Activated T-helper 1 cell treated with anti-CD3 and anti-CD28 coated beads, Interleukin-12 subunit alpha, Interleukin-12 subunit beta, Interleukin-2, Interleukin-4 antibody, amounts not matched to agents 30 ng/mL and 10 ng/mL and 1 ng/mL, durations not matched to agents 14 hours and 24 hours and 36 hours (primary cell): Measurements from ENCODE around the gene CFAP119. TPM values are rescaled to one million over a fixed set of nuclear protein-coding genes. Genes with fewer than 3 reads are reported as not detected.

Experiments
- DNase-seq: peaks from one replicate; pipeline ENCODE4 v3.0.0; 2021; ENCODE audit warnings: low spot score
- H3K27ac Mint-ChIP-seq: one replicate; pipeline ENCODE4 v1.8.0; 2021; ENCODE audit warnings: mild to moderate bottlenecking, mixed read lengths
- H3K27me3 Mint-ChIP-seq: one replicate; pipeline ENCODE4 v1.8.0; 2022; ENCODE audit warnings: mild to moderate bottlenecking, moderate library complexity, mixed read lengths; ENCODE audit not compliant: insufficient read depth
- H3K36me3 Mint-ChIP-seq: one replicate; pipeline ENCODE4 v1.8.0; 2021; ENCODE audit warnings: low read depth, mixed read lengths
- H3K4me1 Mint-ChIP-seq: one replicate; pipeline ENCODE4 v1.8.0; 2021; ENCODE audit warnings: low read depth, mixed read lengths
- H3K4me3 Mint-ChIP-seq: one replicate; pipeline ENCODE4 v1.8.0; 2021; ENCODE audit warnings: mild to moderate bottlenecking, moderate library complexity, mixed read lengths
- H3K9me3 Mint-ChIP-seq: one replicate; pipeline ENCODE4 v1.8.0; 2021; ENCODE audit warnings: mixed read lengths
- intact Hi-C: fragments of 100-400 bp; cut with micrococcal nuclease; formaldehyde crosslinking; loops from one replicate; pipeline ENCODE4 v1.15.1; 2024
- total RNA-seq: library from RNA; stranded (reverse); gene quantifications from 2 replicates; pipeline ENCODE4 v1.2.3, GENCODE V29; 2022

Gene CFAP119
- total RNA-seq, 1 donor from 2014 or later, result 4.4 TPM

GRCh38 chr16:30748634-30749445 lies 13.0 kb downstream of the CFAP119 start:
- peak; percentile 31 for DNase-seq
- H3K27ac Mint-ChIP-seq, result peak overlapping the region; percentile 79
- no peaks in the 10 kb centered on the region for H3K9me3 Mint-ChIP-seq
- no peaks in the 10 kb centered on the region for H3K27me3 Mint-ChIP-seq
- intact Hi-C loops, result loop anchor here (1.0 to 5.0 kb wide), 9 partner anchors 13 to 284 kb away; partner anchors contain the start of genes CFAP119, CTF1, FBXL19 and PRR14
- H3K4me1 Mint-ChIP-seq, result peaks cover 19% of the 10 kb centered on the region
- H3K4me3 Mint-ChIP-seq, result peak overlapping the region; percentile 93
- H3K36me3 Mint-ChIP-seq, result peaks cover 29% of the 10 kb centered on the region

DNA sequence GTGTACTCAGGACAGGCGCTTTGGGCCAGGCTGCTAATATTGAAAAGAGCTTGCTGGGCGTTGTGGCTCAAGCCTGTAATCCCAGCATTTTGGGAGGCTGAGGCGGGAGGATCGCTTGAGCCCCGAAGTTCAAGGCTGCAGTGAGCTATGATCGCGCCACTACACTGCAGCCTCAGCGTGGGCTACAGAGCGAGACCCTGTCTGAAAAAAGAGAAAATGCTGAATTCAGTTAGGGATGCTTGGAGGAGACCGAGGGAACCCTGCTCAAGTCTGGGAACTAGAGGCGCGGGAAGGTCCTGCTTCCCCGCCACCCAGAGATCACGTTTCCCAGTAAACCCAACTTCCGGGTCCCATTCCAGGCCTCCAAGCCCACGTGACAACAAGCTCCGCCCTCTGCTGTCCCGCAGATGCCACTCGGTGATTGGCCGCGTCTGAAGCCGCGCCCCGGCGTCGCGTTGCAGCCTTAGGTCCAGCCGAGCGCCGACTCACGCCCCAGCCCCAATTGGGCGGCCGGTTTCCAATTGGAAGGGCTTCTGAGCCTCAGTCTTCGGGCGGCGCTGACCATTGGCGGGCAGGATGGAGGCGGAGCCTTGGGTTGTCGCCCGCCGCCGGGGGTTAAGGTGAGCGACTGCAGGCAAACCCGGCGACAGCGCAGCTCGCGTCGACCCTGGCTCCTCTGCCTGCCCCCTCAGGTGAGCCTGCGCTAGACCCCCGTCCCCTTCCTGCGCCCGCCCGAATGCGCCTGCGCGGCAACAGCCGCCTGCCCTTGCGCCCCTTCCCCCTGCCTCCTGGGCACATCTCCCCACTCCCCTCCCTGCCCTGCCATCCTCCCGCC lies 13.8 kb downstream of the CFAP119 start, which contains the start of gene PHKG2:
TSS of gene PHKG2 (plus strand) at position 627 of the 835 bp plus-strand sequence. CDS start 396 bp downstream, outside the sequence.
- Mint-ChIP-seq H3K27me3 (no peaks in the 10 kb centered on the region), H3K9me3 (no peaks in the 10 kb centered on the region), H3K4me1 (peaks cover 19% of the 10 kb centered on the region), H3K36me3 (peaks cover 33% of the 10 kb centered on the region), H3K27ac (peak within 1 kb of the TSS; percentile 83), H3K4me3 (peak within 1 kb of the TSS; percentile 93)
- peak; percentile 97 for DNase-seq
- intact Hi-C loops, result loop anchor here (1.0 to 5.0 kb wide), 9 partner anchors 14 to 285 kb away; partner anchors contain the start of genes CFAP119, CTF1, FBXL19 and PRR14

- Mint-ChIP-seq H3K9me3 (no peaks in the 10 kb centered on the region), H3K27ac (peak overlapping the region; percentile 83), H3K4me1 (peaks cover 19% of the 10 kb centered on the region), H3K27me3 (no peaks in the 10 kb centered on the region), H3K4me3 (peak overlapping the region; percentile 93), H3K36me3 (peaks cover 33% of the 10 kb centered on the region)
- no peak for DNase-seq
- intact Hi-C loops, result loop anchor here (5.0 kb wide), 1 partner anchor 150 kb away; the partner anchor contains the start of gene CTF1
Observed at GRCh38 chr16:30747331-30747730, 14.5 kb downstream of the CFAP119 start.

- Mint-ChIP-seq H3K9me3 (no peaks in the 10 kb centered on the region), H3K27ac (no peak overlapping the region), H3K4me3 (no peak overlapping the region)
Observed at GRCh38 chr16:30746638-30747175, 15.2 kb downstream of the CFAP119 start.

DNA sequence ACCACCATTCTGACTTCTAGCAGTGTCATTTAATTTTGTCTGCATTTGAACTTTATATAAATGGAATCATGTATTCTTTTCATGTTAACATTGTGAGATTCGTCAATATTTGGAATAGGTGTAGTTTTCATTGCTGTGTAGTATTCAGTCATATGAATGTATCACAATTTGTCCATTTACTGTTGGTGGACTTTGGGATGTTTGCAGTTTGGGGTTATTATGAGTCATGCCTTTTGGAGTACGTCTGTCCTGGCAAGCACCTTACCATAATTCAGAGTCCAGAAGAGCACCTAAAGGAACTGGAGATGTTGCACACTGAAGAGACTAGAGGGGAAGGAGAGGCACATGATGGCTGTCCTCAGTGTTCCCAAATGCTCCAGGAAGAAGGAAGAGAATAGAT lies 16.8 kb downstream of the CFAP119 start:
- peaks cover 43% of the 10 kb centered on the region for H3K36me3 Mint-ChIP-seq
- H3K4me1 Mint-ChIP-seq, result peaks cover 30% of the 10 kb centered on the region
- no peaks in the 10 kb centered on the region for H3K27me3 Mint-ChIP-seq
- no peaks in the 10 kb centered on the region for H3K9me3 Mint-ChIP-seq
- intact Hi-C loops, result loop anchor here (5.0 kb wide), 1 partner anchor 152 kb away; the partner anchor contains the start of gene CTF1
- DNase-seq, result no peak
- H3K4me3 Mint-ChIP-seq, result peak overlapping the region; percentile 9
- H3K27ac Mint-ChIP-seq, result no peak overlapping the region

More at GRCh38 chr16:30746638-30747175, 15.2 kb downstream of the CFAP119 start:
- Mint-ChIP-seq H3K27me3 (no peaks in the 10 kb centered on the region), H3K4me1 (peaks cover 19% of the 10 kb centered on the region), H3K36me3 (peaks cover 37% of the 10 kb centered on the region)
- DNase-seq, result no peak
- intact Hi-C loops, result loop anchor here (5.0 kb wide), 1 partner anchor 151 kb away; the partner anchor contains the start of gene CTF1

DNA sequence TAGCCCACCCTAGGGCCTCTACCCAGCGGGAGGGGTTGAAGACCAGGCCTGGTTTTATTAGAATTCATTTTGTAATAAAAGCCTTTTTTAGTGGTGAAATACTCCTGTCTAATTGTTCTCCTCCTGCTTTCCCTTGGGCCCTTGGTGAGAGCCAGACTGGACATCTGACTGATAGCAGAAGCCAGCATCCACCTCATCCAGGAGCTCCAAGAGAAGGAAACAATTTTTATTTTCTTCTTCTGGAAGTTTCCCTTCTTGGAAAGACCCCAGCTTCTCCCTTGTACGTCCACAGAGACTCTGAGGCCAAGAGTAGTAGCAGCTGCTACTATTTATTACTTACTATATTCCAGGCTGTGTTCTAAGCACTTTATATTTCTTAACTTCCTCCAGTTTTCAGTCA lies 17.7 kb downstream of the CFAP119 start:
- no peak for DNase-seq
- H3K27ac Mint-ChIP-seq, result no peak overlapping the region
- intact Hi-C loops, result no loop called here
- H3K27me3 Mint-ChIP-seq, result no peaks in the 10 kb centered on the region
- no peaks in the 10 kb centered on the region for H3K9me3 Mint-ChIP-seq
- H3K36me3 Mint-ChIP-seq, result peaks cover 40% of the 10 kb centered on the region
- peaks cover 24% of the 10 kb centered on the region for H3K4me1 Mint-ChIP-seq
- H3K4me3 Mint-ChIP-seq, result no peak overlapping the region

DNA sequence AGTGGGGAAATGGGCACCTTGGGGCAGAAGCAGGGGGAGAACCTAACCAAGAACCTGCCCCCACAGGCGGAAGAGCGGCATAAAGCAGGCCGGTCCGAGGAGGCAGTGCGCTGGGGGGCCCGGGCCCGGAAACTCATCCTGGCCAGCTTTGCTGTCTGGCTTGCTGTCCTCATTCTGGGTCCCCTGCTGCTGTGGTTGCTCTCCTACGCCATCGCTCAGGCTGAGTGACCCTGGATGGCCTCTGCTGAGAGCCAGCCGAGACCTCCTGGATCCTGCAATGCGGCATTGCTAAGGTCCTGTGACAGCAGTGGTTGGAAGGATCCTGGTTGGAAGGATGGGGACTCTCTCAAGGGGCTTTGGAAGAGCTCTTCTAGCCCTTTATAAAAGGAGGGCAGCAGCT lies 18.1 kb downstream of the CFAP119 start:
- H3K9me3 Mint-ChIP-seq, result no peaks in the 10 kb centered on the region

DNA sequence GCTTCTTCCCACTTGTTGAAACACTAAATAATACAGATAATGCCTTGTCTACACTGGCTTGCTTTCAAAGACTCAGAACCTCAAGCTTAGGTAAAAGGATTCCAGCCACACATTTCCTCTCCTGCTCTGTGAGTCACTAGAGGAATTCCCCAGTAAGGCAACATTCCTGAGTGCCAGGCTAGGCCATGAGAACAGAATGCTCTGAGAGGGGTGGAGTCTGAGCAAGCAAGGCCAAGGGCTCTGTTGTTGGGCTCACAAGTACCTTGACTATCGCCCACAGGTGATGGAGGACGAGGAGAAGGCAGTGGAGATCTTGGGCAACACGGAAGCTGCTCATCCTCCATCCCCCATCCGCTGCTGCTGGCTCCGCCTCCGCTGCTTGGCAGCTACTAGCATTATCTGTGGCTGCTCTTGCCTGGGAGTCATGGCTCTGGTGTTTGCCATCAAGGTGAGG lies 20.4 kb downstream of the CFAP119 start:
- no peaks in the 10 kb centered on the region for H3K27me3 Mint-ChIP-seq
- H3K36me3 Mint-ChIP-seq, result peaks cover 49% of the 10 kb centered on the region
- no peaks in the 10 kb centered on the region for H3K9me3 Mint-ChIP-seq
- H3K27ac Mint-ChIP-seq, result no peak overlapping the region
- H3K4me1 Mint-ChIP-seq, result peaks cover 17% of the 10 kb centered on the region
- DNase-seq, result no peak
- intact Hi-C loops, result no loop called here
- H3K4me3 Mint-ChIP-seq, result no peak overlapping the region

More for the DNA sequence above, 18.1 kb downstream of the CFAP119 start:
- no peak for DNase-seq
- Mint-ChIP-seq H3K27ac (no peak overlapping the region), H3K27me3 (no peaks in the 10 kb centered on the region), H3K36me3 (peaks cover 43% of the 10 kb centered on the region), H3K4me1 (peaks cover 24% of the 10 kb centered on the region), H3K4me3 (no peak overlapping the region)
- intact Hi-C loops, result no loop called here

DNA sequence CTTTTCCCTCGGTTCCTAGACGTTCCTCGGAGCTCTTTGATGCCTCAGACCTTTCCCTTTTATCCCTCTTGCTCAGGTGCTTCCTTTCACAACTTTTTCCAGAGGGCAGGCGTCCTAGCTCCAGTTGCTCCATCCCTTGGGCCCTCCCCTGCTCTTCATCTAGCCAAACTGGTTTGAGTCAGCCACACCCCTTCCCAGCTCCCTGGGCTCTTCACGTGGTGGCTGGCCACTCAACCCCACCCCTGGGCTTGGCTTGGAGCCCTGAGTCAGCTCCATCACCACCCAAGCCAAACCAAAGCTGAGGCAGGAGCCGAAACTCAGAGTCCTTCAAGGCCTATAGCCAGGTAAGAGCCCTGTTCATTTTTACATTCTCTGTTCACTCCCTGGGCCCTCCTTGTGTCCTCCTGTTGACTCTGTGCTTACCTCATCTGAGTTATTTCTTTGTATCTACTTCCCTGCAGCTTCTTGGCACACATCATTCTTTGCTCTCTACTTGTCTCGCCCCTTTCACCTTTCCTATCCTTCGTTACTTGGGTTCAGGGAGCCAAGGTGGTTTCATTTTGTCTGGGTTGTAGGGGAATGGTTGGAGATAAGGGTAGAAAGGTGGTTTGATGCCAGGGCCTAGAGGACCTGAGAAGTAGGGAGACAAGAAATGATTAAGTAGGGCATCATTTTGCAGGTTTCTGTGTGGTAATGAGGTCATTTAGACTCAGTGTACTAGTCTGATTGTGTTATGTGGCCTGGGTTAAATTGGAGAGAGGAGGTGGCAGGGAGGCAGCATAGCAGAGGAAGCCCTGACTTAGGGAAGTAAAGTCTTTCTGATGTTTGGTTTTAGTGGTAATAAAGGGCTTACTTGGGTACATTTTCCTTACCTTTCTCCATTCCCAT lies 21.3 kb downstream of the CFAP119 start:
- no peaks in the 10 kb centered on the region for H3K9me3 Mint-ChIP-seq
- H3K27me3 Mint-ChIP-seq, result no peaks in the 10 kb centered on the region
- no peak overlapping the region for H3K27ac Mint-ChIP-seq
- peaks cover 17% of the 10 kb centered on the region for H3K4me1 Mint-ChIP-seq
- H3K36me3 Mint-ChIP-seq, result peaks cover 52% of the 10 kb centered on the region
- DNase-seq, result no peak
- intact Hi-C loops, result no loop called here
- H3K4me3 Mint-ChIP-seq, result no peak overlapping the region

DNA sequence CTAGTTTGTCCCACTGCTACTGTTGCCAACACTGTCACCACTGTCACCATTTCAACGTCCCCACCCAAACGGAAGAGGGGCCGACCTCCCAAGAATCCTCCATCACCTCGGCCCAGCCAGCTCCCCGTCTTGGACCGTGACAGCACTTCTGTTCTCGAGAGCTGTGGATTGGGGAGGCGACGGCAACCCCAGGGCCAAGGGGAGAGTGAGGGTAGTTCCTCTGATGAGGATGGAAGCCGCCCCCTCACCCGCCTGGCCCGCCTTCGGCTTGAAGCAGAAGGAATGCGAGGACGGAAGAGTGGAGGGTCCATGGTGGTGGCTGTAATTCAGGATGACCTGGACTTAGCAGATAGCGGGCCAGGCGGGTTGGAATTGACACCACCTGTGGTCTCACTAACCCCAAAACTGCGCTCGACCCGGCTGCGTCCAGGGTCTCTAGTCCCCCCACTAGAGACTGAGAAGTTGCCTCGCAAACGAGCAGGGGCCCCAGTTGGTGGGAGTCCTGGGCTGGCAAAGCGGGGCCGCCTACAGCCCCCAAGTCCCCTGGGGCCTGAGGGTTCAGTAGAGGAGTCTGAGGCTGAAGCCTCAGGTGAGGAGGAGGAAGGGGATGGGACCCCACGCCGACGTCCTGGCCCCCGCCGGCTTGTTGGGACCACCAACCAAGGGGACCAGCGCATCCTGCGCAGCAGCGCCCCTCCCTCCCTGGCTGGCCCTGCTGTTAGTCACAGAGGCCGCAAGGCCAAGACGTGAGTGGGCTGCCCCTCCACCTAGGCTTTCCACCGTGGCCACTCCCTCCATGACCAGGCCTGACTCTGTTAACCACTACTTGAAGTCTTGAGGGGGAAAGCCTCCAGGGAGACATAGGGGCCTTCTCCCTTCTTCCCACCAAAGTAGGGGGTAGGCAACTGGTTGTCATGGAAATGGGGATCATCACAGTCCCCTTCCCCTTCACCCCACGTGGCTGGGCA lies 22.6 kb downstream of the CFAP119 start:
- H3K4me1 Mint-ChIP-seq, result peaks cover 17% of the 10 kb centered on the region
- no peaks in the 10 kb centered on the region for H3K9me3 Mint-ChIP-seq
- H3K4me3 Mint-ChIP-seq, result no peak overlapping the region
- intact Hi-C loops, result no loop called here
- H3K36me3 Mint-ChIP-seq, result peaks cover 49% of the 10 kb centered on the region
- DNase-seq, result no peak
- H3K27me3 Mint-ChIP-seq, result no peaks in the 10 kb centered on the region
- H3K27ac Mint-ChIP-seq, result no peak overlapping the region
